ENCODE data around the gene XAB2.

The XAB2 gene

GRCh38 chr19:7661744-7662538 lies 32.6 kb upstream of the XAB2 start:
- H3K4me3 ChIP-seq (replicated peaks; ENCODE audit: low read depth, low read length), result no peak overlapping the region
- no peak for TF ChIP-seq CTCF (IDR thresholded peaks at IDR 0.05; ENCODE audit: low read length, missing control alignments)
- DNase-seq (ENCODE audit: low read depth), result no peak

- no peak overlapping the region for H3K4me3 ChIP-seq (replicated peaks; ENCODE audit: low read depth, low read length)
- TF ChIP-seq CTCF (IDR thresholded peaks at IDR 0.05; ENCODE audit: low read length, missing control alignments), result no peak
- DNase-seq (ENCODE audit: low read depth), result no peak
Measured at GRCh38 chr19:7658219-7658686, 28.9 kb upstream of the XAB2 start.

- DNase-seq (ENCODE audit: low read depth), result no peak
- no peak for TF ChIP-seq CTCF (IDR thresholded peaks at IDR 0.05; ENCODE audit: low read length, missing control alignments)
- no peak overlapping the region for H3K4me3 ChIP-seq (replicated peaks; ENCODE audit: low read depth, low read length)
Measured at GRCh38 chr19:7657131-7657751, 27.9 kb upstream of the XAB2 start.

- TF ChIP-seq CTCF (IDR thresholded peaks at IDR 0.05; ENCODE audit: low read length, missing control alignments), result no peak
- H3K4me3 ChIP-seq (replicated peaks; ENCODE audit: low read depth, low read length), result no peak overlapping the region
- DNase-seq (ENCODE audit: low read depth), result no peak
Measured at GRCh38 chr19:7655581-7655980, 26.2 kb upstream of the XAB2 start.

GRCh38 chr19:7654401-7654800 lies 25.1 kb upstream of the XAB2 start:
- TF ChIP-seq CTCF (IDR thresholded peaks at IDR 0.05; ENCODE audit: low read length, missing control alignments), result no peak
- no peak for DNase-seq (ENCODE audit: low read depth)
- no peak overlapping the region for H3K4me3 ChIP-seq (replicated peaks; ENCODE audit: low read depth, low read length)

- TF ChIP-seq CTCF (IDR thresholded peaks at IDR 0.05; ENCODE audit: low read length, missing control alignments), result peak; percentile 96
- peak overlapping the region; percentile 19 for H3K4me3 ChIP-seq (replicated peaks; ENCODE audit: low read depth, low read length)
- DNase-seq (ENCODE audit: low read depth), result peak; percentile 71
Measured at GRCh38 chr19:7652061-7652641, 22.8 kb upstream of the XAB2 start.

Measured in fibroblast of pulmonary artery (primary cell).